Skeletal muscle tissue (tissue), 4 donors: Measurements from ENCODE around the gene SMIM41. TPM values are rescaled to one million over a fixed set of nuclear protein-coding genes. Genes with fewer than 3 reads are reported as not detected.

Source experiments
- H3K27ac ChIP-seq: one replicate; pipeline ENCODE4 v1.7.0; 2013; ENCODE audit warnings: mild to moderate bottlenecking, low read depth, low read length, inconsistent platforms
- H3K27me3 ChIP-seq, 3 donors: one replicate each; pipeline ENCODE4 v1.7.0; 2013; ENCODE audit warnings: low read length in 3 of 3; ENCODE audit not compliant: control insufficient read depth in 3 of 3, insufficient read depth in 3 of 3
- H3K36me3 ChIP-seq, 3 donors: one replicate each; pipeline ENCODE4 v1.7.0; 2013; ENCODE audit warnings: low read length in 3 of 3; ENCODE audit not compliant: control insufficient read depth in 3 of 3, insufficient read depth in 3 of 3
- H3K4me1 ChIP-seq, 3 donors: one replicate each; pipeline ENCODE4 v1.7.0; 2013; ENCODE audit warnings: low read length in 3 of 3, mild to moderate bottlenecking in 3 of 3; ENCODE audit not compliant: control insufficient read depth in 3 of 3, insufficient read depth in 3 of 3
- H3K4me3 ChIP-seq, 3 donors: one replicate each; pipeline ENCODE4 v1.7.0; 2013; ENCODE audit warnings: low read length in 3 of 3
- H3K9ac ChIP-seq, 3 donors: one replicate each; pipeline ENCODE4 v1.7.0; 2013; ENCODE audit warnings: low read length in 3 of 3, mild to moderate bottlenecking in 3 of 3, moderate library complexity in 2 of 3, low read depth in 1 of 3
- H3K9me3 ChIP-seq, 3 donors: one replicate each; pipeline ENCODE4 v1.7.0; 2013; ENCODE audit warnings: low read length in 3 of 3; ENCODE audit not compliant: control insufficient read depth in 3 of 3
- total RNA-seq: library from RNA; depleted of rRNA; stranded (reverse); fragments of >200 nt; gene quantifications from one replicate; pipeline ENCODE4 v1.2.3, GENCODE V29; 2014
- donor health status: Osteomylitis.

SMIM41 gene
- total RNA-seq, 1 donor from 2014 or later, result not detected

DNA sequence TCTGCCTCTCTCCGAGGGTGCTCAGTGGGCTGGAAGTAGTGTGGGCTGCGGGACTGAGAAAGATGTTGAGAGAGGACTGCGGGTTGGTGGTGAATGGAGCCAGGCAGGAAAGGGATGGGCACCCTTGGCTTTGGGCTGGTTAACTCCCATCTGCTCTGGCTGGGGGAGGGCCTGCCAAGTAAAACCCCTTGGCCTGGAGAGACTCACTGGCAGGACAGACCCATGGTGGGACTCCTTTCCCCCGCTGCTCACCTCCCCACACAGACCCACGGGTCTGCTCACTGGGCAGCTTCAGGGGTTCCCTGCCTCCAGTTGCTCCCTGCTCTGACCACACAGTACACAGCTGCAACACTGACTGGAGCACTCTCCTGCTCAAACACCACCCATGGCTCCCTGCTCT is 58.2 kb downstream of the SMIM41 start:
- Histone ChIP-seq H3K27ac (no peak overlapping the region), H3K36me3 (no peaks in the 10 kb centered on the region), H3K9ac (no peak overlapping the region), H3K9me3 (no peaks in the 10 kb centered on the region), H3K27me3 (peaks cover 0 to 4% (median 0%) of the 10 kb centered on the region in 3 donors), H3K4me3 (no peak overlapping the region), H3K4me1 (no peaks in the 10 kb centered on the region)

DNA sequence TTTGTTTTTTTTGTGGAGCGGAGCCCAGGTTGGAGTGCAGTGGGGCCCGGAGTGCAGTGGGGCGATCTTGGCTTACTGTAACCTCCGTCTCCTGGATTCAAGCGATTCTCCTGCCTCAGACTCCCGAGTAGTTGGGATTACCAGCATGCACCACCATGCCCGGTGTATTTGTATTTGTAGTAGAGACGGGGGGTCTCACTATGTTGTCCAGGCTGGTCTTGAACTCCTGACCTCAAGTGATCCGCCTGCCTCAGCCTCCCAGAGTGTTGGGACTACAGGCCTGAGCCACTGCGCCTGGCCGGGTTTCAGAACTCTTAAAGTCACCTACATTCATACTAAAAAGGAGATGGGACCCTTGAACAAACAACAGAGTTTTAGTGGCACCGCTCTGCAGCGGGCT is 59.6 kb downstream of the SMIM41 start:
- Histone ChIP-seq H3K9me3 (no peaks in the 10 kb centered on the region), H3K9ac (no peak overlapping the region), H3K4me3 (no peak overlapping the region), H3K27me3 (peaks cover 0 to 4% (median 0%) of the 10 kb centered on the region in 3 donors), H3K36me3 (no peaks in the 10 kb centered on the region), H3K4me1 (no peaks in the 10 kb centered on the region), H3K27ac (no peak overlapping the region)

- H3K27ac ChIP-seq, result no peak overlapping the region
- no peaks in the 10 kb centered on the region for H3K4me1 ChIP-seq
- no peak overlapping the region for H3K4me3 ChIP-seq
- no peaks in the 10 kb centered on the region for H3K9me3 ChIP-seq
- H3K27me3 ChIP-seq, result peaks cover 0 to 4% (median 0%) of the 10 kb centered on the region in 3 donors
- H3K9ac ChIP-seq, result no peak overlapping the region
- no peaks in the 10 kb centered on the region for H3K36me3 ChIP-seq
These were observed 60.1 kb downstream of the SMIM41 start for GRCh38 chr12:52139579-52140062.

- Histone ChIP-seq H3K4me1 (peaks cover 0 to 6% (median 2%) of the 10 kb centered on the region in 3 donors), H3K9ac (no peak overlapping the region), H3K27me3 (peaks cover 0 to 4% (median 0%) of the 10 kb centered on the region in 3 donors), H3K36me3 (no peaks in the 10 kb centered on the region), H3K9me3 (no peaks in the 10 kb centered on the region), H3K27ac (no peak overlapping the region), H3K4me3 (no peak overlapping the region)
These were observed 61.8 kb downstream of the SMIM41 start for GRCh38 chr12:52141306-52141705.

DNA sequence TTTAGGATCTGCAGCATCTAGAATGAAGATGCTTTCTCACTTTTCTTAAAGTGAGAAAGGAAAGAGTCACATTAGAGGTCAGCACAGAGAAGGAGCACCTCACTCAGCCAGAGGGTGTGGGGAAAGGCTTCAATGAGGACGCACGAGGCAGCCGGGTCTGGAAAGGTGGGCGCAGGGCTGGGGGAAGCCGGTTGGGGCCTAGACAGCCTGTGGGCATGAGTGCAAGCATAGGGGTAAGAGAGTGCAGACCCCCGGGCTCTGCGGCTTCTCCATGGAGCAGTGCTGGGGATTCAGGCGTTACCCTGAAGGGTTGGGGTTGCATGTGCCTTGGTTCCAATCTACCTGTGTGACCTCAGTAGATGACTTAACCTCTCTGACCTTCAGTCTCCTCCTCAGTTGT is 62.4 kb downstream of the SMIM41 start:
- Histone ChIP-seq H3K9ac (no peak overlapping the region), H3K9me3 (no peaks in the 10 kb centered on the region), H3K4me1 (peaks cover 4 to 12% (median 8%) of the 10 kb centered on the region in 3 donors), H3K36me3 (no peaks in the 10 kb centered on the region), H3K27me3 (peaks cover 0 to 4% (median 0%) of the 10 kb centered on the region in 3 donors), H3K27ac (no peak overlapping the region), H3K4me3 (no peak overlapping the region)

GRCh38 chr12:52142431-52142830 is 62.9 kb downstream of the SMIM41 start:
- no peaks in the 10 kb centered on the region for H3K9me3 ChIP-seq
- H3K27me3 ChIP-seq, result peaks cover 0 to 4% (median 0%) of the 10 kb centered on the region in 3 donors
- H3K4me3 ChIP-seq, result no peak overlapping the region
- peaks cover 9 to 17% (median 12%) of the 10 kb centered on the region in 3 donors for H3K4me1 ChIP-seq
- H3K36me3 ChIP-seq, result no peaks in the 10 kb centered on the region
- H3K27ac ChIP-seq, result no peak overlapping the region
- no peak overlapping the region for H3K9ac ChIP-seq

DNA sequence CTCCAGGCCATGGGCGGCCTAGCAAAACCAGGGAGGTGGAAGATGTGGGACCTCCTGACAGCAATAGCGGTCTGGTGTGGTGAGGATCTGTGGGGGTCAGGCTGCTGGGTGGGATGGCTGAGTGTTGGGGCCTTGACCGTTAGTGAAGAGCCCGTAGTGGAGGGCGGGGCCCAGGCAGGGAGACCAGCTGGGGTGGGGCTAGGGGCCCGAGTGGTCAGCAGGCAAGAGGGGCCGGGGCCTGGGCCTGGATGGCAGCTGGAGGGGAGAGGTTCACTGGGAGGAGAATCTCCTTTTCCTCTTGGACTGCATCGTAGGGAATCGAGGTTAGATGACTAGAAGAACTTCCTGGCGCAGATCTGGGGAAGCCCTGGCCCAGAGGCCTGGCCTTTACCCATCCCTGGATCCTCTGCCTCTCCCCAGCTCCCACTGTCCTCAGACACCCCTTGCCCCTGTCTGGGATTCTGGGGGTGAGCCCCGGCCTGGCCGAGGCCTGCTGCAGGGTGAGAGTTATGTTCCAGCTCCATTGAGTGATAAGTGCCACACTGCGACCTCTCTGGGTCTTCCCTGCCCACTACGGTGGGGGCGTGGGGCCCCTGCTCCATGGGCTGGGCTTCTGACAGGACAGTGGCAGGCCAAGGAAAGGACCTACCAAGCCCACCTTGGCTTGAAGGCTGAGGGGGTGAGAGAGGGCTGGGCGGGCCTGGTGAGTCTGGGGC is 65.2 kb downstream of the SMIM41 start:
- H3K9me3 ChIP-seq, result no peaks in the 10 kb centered on the region
- H3K9ac ChIP-seq, result peak overlapping the region in 1 of 3 donors; percentile 40
- H3K27me3 ChIP-seq, result no peaks in the 10 kb centered on the region
- H3K27ac ChIP-seq, result no peak overlapping the region
- peaks cover 19 to 39% (median 24%) of the 10 kb centered on the region in 3 donors for H3K4me1 ChIP-seq
- H3K4me3 ChIP-seq, result no peak overlapping the region
- H3K36me3 ChIP-seq, result no peaks in the 10 kb centered on the region

GRCh38 chr12:52145228-52146088 is 66.0 kb downstream of the SMIM41 start:
- Histone ChIP-seq H3K9ac (peak overlapping the region in 1 of 3 donors; percentile 14), H3K36me3 (no peaks in the 10 kb centered on the region), H3K9me3 (no peaks in the 10 kb centered on the region), H3K27ac (no peak overlapping the region), H3K4me3 (no peak overlapping the region), H3K4me1 (peaks cover 20 to 41% (median 27%) of the 10 kb centered on the region in 3 donors), H3K27me3 (no peaks in the 10 kb centered on the region)

GRCh38 chr12:52146089-52146821 is 66.8 kb downstream of the SMIM41 start:
- Histone ChIP-seq H3K27me3 (peaks cover 0 to under 1% (median 0%) of the 10 kb centered on the region in 3 donors), H3K9ac (peak overlapping the region; percentile 14 to 70 (median 20)), H3K9me3 (no peaks in the 10 kb centered on the region), H3K4me3 (no peak overlapping the region), H3K27ac (peak overlapping the region; percentile 72), H3K36me3 (no peaks in the 10 kb centered on the region), H3K4me1 (peaks cover 20 to 41% (median 27%) of the 10 kb centered on the region in 3 donors)
